GM21367 (cell line): ENCODE data around the gene MTIF3.
"Not testable (repeated sequence)": the region's sequence is repeated elsewhere in the genome, so short reads cannot be mapped to it uniquely, and the experiment has no call there.

Experiments
- ATAC-seq: cut with Tn5 transposase; IDR thresholded peaks from one replicate; pipeline ENCODE4 v1.9.1; 2021; ENCODE audit not compliant: unreplicated experiment

MTIF3 gene

GRCh38 chr13:27421101-27421871, 29.1 kb downstream of the MTIF3 start:
- no peak for ATAC-seq

DNA sequence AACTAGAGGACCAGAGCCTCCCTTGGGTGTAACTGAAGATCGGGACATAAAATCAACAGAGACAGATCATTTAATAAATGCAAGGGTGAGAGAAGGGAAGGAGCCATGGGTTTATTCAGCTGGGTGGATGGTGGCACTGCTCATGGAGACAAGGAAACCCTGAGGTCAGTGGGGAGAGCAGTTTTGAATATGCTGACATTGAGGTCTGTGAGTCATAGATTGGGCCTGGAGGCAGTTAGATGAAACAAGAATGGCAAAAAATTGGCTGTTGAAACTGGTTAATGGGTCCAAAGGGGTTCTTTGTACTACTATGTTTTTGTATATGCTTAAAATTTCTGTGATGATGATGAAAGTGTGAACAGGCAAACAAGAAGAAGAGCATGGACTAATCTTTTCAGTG, 31.0 kb downstream of the MTIF3 start:
- no peak for ATAC-seq

DNA sequence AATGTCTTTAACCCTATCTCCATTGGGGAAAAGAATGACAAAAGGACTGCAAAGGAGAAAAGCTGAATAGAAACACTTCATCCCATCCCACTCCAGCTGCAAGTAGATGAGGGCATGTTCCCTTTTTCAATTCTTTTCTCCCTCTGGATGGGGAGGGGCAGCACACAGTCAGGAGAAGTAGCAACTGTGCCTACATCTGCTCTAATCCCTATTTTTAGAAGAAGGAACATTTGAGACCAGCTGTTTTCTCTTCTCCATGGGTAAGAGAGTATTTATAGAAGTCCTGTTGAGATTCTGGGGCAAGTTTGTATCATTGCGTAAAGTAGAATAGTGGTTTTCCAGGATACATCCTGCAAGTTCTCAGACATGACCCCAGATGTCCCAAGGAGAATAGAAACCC, 35.2 kb downstream of the MTIF3 start:
- no peak for ATAC-seq

DNA sequence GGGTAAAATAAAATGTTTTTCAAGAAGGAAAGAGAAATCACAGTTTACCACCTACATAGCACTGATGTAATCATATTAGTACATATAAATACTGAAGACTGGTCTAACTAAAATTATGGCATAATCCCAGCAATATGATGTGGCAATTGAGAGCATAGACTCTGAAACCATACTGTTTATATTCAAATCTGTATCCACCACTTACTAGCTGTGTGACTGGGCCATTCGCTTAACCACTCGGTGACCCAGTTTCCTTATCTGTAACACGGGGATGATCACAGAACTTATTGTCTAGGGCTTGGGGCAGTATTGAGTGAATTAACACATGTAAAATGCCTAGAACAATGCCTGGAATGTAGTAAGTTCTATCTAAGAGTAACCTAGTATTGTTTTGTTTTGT, 39.0 kb downstream of the MTIF3 start:
- no peak for ATAC-seq

DNA sequence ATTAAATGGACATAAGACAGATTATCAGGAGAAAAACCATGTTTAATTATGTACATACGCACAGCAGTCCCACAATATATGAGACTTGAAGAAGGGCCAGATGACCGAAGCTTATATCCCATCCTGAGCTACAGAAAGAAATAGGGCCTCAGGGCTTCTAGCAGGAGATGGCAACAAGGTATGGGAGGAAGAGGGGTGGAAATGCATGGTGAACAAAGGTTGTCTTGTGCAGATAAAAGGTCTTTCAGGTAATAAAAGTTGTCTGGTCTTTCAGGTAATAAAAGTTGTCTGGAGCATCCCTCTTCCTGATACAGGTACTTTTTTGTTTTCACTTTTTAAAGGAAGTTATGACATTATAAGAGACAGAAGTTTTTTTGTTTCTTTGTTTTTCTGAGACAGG, 41.4 kb downstream of the MTIF3 start:
- ATAC-seq = no peak

- ATAC-seq = no peak
Observed at GRCh38 chr13:27408074-27408473, 42.3 kb downstream of the MTIF3 start.

DNA sequence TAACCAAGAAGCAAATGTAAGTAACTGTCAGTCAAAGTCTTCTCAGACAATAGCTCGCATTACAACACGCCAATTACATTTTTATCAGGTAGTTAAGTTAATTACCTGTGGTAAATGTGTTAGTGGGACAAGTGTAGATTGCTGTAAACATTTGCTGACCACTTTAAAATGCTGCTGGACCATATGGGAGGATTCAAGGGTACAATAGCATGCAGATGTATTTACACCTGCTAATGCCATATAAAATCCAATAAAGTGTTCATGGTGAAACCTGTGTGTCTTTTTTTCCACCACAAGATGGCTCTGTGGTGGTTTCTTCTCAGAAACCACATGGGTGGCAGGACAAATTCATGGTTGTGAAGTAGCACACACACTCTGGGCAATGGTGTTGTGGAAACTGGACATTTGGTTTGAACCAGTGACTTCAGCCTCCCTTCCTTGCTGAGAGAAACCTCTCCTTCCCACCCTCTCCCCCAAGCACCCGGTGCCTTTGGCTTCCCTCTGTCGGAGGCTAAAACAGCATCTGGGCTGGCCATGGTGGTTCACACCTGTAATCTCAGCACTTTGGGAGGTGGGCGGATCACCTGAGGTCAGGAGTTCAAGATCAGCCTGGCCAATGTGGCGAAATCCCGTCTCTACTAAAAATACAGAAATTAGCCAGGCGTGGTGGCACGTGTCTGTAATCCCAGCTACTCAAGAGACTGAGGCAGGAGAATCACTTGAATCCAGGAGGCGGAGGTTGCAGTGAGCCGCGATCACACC, 44.0 kb downstream of the MTIF3 start:
- ATAC-seq = no peak

DNA sequence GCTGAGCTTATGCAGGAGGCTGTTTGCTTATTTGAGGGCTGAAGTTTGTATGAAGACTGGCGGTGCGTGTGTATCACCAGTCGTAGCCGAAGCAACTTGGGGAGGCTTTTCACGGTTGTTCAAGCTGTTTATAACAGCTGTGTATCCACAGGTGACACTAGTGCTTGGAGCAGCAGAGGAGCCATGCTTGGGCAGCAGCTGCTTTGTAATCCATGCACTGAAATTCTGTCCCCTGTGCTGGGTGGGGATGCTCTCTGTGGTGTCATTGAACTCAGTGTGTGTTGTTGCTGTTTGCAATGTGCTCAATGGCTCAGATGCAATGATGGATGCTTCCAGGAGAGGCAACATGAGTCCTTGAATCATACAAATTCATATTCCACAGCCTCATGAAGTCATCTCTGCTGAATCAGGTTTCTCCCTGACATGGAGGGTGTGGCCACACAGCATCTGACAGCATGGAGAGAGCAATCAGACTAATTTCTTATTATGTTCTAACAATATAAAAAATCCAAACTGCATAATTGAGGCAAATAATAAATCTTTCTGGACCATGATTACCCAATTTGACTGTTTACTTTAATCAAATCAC, 44.7 kb downstream of the MTIF3 start:
- no peak for ATAC-seq

GRCh38 chr13:27404680-27405079, 45.7 kb downstream of the MTIF3 start:
- no peak for ATAC-seq

DNA sequence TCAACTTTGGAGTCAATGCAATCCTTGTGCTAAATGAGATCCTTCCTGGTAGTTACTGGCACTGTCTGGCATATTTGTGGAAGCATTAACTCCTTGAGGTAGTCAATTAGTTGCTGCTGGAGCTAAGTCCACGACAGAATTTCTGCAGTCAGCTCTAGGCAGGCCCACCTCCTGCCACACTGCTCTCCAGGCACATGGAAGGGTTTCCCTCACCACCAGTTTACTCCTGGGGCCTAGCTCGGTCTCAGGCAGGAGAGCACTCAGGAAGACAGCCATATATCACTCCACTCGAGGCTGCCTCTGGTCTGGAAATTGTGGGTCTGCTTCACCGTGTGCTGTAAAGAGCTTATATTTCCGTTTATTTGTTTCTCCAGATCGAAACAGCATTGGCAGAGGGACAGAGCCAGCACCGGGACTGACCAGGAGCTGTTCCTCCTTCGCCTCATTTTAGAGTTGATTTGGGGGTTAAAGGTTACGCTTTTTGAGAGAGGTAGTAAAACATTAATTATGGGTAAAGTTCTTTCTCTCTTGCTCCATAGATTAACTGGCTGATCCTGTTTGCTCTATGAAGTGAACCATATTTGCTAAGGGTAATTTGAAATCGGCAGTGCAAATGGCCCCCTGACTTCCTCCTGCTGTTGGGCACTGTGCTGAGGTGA, 46.5 kb downstream of the MTIF3 start:
- no peak for ATAC-seq

DNA sequence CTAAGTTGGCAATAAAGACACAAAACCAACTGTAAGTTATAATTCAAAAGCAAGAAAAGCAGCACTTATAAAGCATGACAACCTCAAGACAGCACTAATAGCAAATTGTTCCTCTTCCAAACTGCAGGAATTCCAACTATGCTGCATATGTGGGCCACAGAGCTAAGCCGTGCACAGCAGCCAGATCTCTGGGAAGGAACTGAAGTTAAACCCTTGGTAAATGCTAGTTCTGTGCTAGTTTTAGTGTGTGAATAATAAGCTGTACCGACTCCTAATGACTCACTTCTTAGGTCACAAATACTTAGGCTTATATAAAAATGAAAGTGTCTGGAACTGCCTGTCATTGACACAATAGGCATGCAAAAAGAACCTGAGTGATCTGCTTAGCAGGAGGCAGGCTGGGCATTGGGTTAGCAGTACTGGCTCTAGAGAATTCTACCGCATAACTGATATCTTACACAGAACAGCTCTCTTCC, 47.1 kb downstream of the MTIF3 start:
- no peak for ATAC-seq

DNA sequence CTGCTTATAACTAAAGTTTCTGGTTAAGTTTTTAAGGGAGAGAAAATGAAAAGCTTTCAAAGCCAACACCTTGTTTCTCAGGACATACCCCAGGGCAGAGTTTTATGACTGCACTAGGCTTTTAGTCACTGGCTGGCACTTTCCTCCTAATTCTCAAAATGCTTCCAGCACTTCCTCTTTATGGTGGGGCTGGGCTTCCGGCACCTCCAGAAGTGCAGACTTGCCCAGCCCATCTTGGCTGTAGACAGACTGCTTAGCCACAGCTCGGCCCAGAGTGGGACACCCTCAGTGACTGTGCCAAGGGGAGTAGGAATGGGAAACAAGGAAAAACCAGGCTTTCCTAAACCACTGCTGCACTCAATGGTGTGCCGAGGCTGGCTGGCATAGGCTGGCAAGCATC, 49.2 kb downstream of the MTIF3 start:
- ATAC-seq = no peak

- ATAC-seq = not testable (repeated sequence)
Observed at GRCh38 chr13:27400405-27400804, 50.0 kb downstream of the MTIF3 start.

- ATAC-seq = no peak
Observed at GRCh38 chr13:27398360-27398759, 52.0 kb downstream of the MTIF3 start.

DNA sequence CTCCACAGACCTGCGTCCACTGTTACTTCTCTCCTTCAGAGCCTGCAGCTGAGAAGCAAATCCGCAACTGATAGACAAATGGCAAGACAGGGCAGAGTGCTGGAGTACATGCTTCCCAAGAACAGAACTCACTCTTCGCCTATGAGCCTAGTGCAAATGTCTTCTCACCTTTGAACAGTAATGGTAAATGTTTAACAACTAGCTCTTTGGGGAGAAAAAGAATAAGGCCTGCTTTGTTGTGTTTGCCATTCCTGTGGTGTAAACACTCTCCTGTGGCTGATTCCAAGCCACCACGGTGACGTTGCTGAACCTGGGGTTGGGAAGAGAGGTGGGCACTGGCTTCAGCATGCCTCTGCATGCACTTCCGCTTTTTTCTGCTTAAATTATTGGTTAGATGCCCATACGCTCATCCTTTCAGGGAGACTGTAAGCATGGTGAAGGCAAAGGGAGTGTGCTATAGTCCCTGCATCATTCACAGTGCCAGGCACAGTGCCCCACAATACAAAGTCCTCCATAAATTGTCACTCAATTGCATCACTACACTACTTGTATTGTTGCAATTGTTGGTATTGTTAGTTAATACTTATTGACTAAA, 54.0 kb downstream of the MTIF3 start:
- no peak for ATAC-seq

DNA sequence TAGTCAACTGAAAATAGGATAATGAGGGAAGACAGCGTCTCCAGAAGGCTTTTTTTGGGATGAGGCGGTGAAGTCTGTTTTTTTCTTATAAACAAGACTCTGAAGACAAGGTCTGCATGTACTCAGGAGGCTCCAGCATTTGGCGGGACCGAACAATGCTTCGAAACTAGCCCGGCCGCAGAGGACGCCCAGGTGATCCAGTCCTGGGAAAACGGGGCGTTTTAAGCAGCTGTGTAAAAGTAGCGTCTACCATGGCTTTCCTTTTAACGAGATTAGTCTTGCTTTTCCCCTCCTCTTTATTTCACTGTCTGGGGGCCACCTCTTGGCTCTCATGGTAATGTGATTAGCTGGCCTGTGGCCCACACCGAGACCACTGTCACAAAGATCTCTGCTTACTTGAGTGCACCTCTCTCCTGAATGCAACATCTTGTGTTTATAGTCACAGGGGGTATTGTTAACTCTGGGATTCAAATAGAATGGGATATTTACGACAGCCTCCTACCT, 55.3 kb downstream of the MTIF3 start:
- no peak for ATAC-seq

DNA sequence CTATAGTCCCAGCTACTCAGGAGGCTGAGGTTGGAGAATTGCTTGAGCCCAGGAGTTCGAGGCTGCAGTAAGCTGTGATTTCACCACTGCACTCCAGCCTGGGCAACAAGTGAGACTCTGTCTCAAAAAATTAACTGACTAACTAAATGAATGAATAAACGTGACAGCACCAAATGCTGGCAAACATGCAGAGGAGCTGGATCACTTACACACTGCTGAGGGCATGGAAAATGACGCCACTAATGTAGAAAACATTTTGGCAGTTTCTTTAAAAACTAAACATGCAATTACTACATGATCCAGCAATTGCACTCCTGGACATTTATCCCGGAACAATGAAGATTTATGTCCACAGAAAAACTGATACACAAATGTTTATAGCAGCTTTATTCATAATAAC, 57.3 kb downstream of the MTIF3 start:
- no peak for ATAC-seq

- no peak for ATAC-seq
Observed at GRCh38 chr13:27391471-27391870, 58.9 kb downstream of the MTIF3 start.

- no peak for ATAC-seq
Observed at GRCh38 chr13:27389891-27390290, 60.5 kb downstream of the MTIF3 start.

GRCh38 chr13:27388241-27388640, 62.1 kb downstream of the MTIF3 start:
- no peak for ATAC-seq
